ENCODE data around the gene C20orf96.
"Not testable (repeated sequence)": the region's sequence is repeated elsewhere in the genome, so short reads cannot be mapped to it uniquely, and the experiment has no call there.

C20orf96 gene

GRCh38 chr20:237929-238328 is 52.6 kb downstream of the C20orf96 start:
- DNase-seq (ENCODE audit: low read depth, low spot score) = no peak

GRCh38 chr20:237489-237888 is 53.1 kb downstream of the C20orf96 start:
- DNase-seq (ENCODE audit: low read depth, low spot score) = no peak

- no peak for DNase-seq (ENCODE audit: low read depth, low spot score)
Observed at GRCh38 chr20:235891-236290, 54.7 kb downstream of the C20orf96 start.

- no peak for DNase-seq (ENCODE audit: low read depth, low spot score)
Observed at GRCh38 chr20:227439-228105, 63.0 kb downstream of the C20orf96 start.

- DNase-seq (ENCODE audit: low read depth, low spot score) = no peak
Observed at GRCh38 chr20:226958-227357, 63.6 kb downstream of the C20orf96 start, which contains the start of gene DEFB129. DEFB129 (plus strand) TSS chr20:227258; CDS start chr20:227289, 31 bp downstream.

- not testable (repeated sequence) for DNase-seq (ENCODE audit: low read depth, low spot score)
Observed at GRCh38 chr20:225879-226278, 64.7 kb downstream of the C20orf96 start.

- DNase-seq (ENCODE audit: low read depth, low spot score) = no peak
Observed at GRCh38 chr20:221258-221830, 69.2 kb downstream of the C20orf96 start.
